Aorta (tissue), 5 donors: ENCODE results near the gene ITSN1. TPM values are rescaled to one million over a fixed set of nuclear protein-coding genes. Genes with fewer than 3 reads are reported as not detected.
"Not testable (repeated sequence)": the region's sequence is repeated elsewhere in the genome, so short reads cannot be mapped to it uniquely, and the experiment has no call there.

Experiments used
- ATAC-seq: fragments of 200-7000 bp; cut with Tn5 transposase; one replicate; pipeline ENCODE4 v1.9.1; 2022; ENCODE audit warnings: moderate library complexity; ENCODE audit not compliant: low FRiP score
- DNase-seq, 2 donors: peaks; one replicate each; pipeline ENCODE4 v3.0.0-alpha.2; 2020
- H3K27ac ChIP-seq, 2 donors: one replicate each; pipeline ENCODE4 v1.5.1; 2013; ENCODE audit warnings: low read length in 2 of 2, mild to moderate bottlenecking in 2 of 2, moderate library complexity in 2 of 2, control low read depth in 1 of 2, inconsistent platforms in 1 of 2, low read depth in 1 of 2
- H3K27me3 ChIP-seq, 2 donors: one replicate each; pipeline ENCODE4 v1.6.1; 2013; ENCODE audit warnings: control low read depth in 1 of 2, low read length in 1 of 2, mild to moderate bottlenecking in 1 of 2, moderate library complexity in 1 of 2; ENCODE audit not compliant: insufficient read depth in 2 of 2, control insufficient read depth in 1 of 2
- H3K36me3 ChIP-seq, 2 donors: one replicate each; pipeline ENCODE4 v1.6.1; 2013; ENCODE audit warnings: control low read depth in 1 of 2, low read length in 1 of 2, mild to moderate bottlenecking in 1 of 2; ENCODE audit not compliant: insufficient read depth in 2 of 2, control insufficient read depth in 1 of 2
- H3K4me1 ChIP-seq, 2 donors: one replicate each; pipeline ENCODE4 v1.6.1; 2013; ENCODE audit warnings: low read length in 2 of 2, control low read depth in 1 of 2, mild to moderate bottlenecking in 1 of 2, moderate library complexity in 1 of 2; ENCODE audit not compliant: insufficient read depth in 2 of 2, control insufficient read depth in 1 of 2
- H3K4me3 ChIP-seq, 2 donors: one replicate each; pipeline ENCODE4 v1.5.1; 2013; ENCODE audit warnings: low read length in 2 of 2, control low read depth in 1 of 2, mild to moderate bottlenecking in 1 of 2
- H3K9me3 ChIP-seq: one replicate; pipeline ENCODE4 v1.6.1; 2013; ENCODE audit warnings: mild to moderate bottlenecking, low read length; ENCODE audit not compliant: control insufficient read depth
- WGBS, 2 donors: extraction: QIAGEN DNeasy Blood & Tissue Kit; methylation state at CpG; one replicate each; pipeline ENCODE4 v1.1.7; 2013; 5-methylcytosine and 5-hydroxymethylcytosine counted together
- intact Hi-C, 2 donors: fragments of 100-400 bp; cut with DNase I; formaldehyde crosslinking; loops; one replicate each; pipeline versions ENCODE4 v1.14.2 to v1.15.0; 2022
- polyA plus RNA-seq, 2 donors: library from polyadenylated mRNA; stranded (reverse); fragments of 200-250 nt; gene quantifications; one replicate each; pipeline ENCODE4 v1.2.3, GENCODE V29; 2013
- total RNA-seq, 2 donors: library from RNA; stranded (reverse); fragmentation: NEBNext Ultra II Directional; extraction: Animal tissue kit (Norgen Biotek cat#: 25700); gene quantifications; one replicate each; pipeline ENCODE4 v1.2.1, GENCODE V29; 2021
- donor health status: healthy with polysubstance abuse.
- donor health status: Bipolar disorder and iron deficiency.
- donor health status: DM: no; HTN: no; CAD: no.
- donor health status: DM: no; HTN: no; CAD: no.
- donor health status: DM: yes; HTN: yes; CAD: no.

The ITSN1 gene
- total and polyA plus RNA-seq, 4 donors, result 20.8 to 103 (median 37.1) TPM

- no peak overlapping the region for H3K27ac ChIP-seq
- H3K4me1 ChIP-seq, result no peaks in the 10 kb centered on the region
- intact Hi-C loops, result no loop called here
- no peak for ATAC-seq
- H3K4me3 ChIP-seq, result no peak overlapping the region
- DNase-seq, result peak in 1 of 2 donors; percentile 38
- H3K9me3 ChIP-seq, result no peaks in the 10 kb centered on the region
- no peaks in the 10 kb centered on the region for H3K27me3 ChIP-seq
- 90 to 96% methylated on average over 24 to 25 of the region's 25 CpGs for WGBS, 2 donors
- no peaks in the 10 kb centered on the region for H3K36me3 ChIP-seq
Observed at GRCh38 chr21:33857846-33858666, 215.8 kb downstream of the ITSN1 start.

GRCh38 chr21:33858667-33859372 is 216.5 kb downstream of the ITSN1 start:
- WGBS, 2 donors, result 20 to 32% methylated on average over 15 of the region's 15 CpGs
- intact Hi-C loops, result no loop called here
- Histone ChIP-seq H3K9me3 (no peaks in the 10 kb centered on the region), H3K4me3 (no peak overlapping the region), H3K27me3 (no peaks in the 10 kb centered on the region), H3K27ac (peak overlapping the region in 1 of 2 donors; percentile 18), H3K4me1 (no peaks in the 10 kb centered on the region), H3K36me3 (no peaks in the 10 kb centered on the region)
- no peak for ATAC-seq
- peak; percentile 57 to 73 for DNase-seq

GRCh38 chr21:33859373-33860102 is 217.2 kb downstream of the ITSN1 start:
- DNase-seq, result peak in 1 of 2 donors; percentile 67
- Histone ChIP-seq H3K9me3 (no peaks in the 10 kb centered on the region), H3K27me3 (no peaks in the 10 kb centered on the region), H3K4me1 (no peaks in the 10 kb centered on the region), H3K4me3 (no peak overlapping the region), H3K27ac (no peak overlapping the region), H3K36me3 (no peaks in the 10 kb centered on the region)
- no peak for ATAC-seq
- WGBS, 2 donors, result 85 to 97% methylated on average over 18 of the region's 18 CpGs
- intact Hi-C loops, result no loop called here

DNA sequence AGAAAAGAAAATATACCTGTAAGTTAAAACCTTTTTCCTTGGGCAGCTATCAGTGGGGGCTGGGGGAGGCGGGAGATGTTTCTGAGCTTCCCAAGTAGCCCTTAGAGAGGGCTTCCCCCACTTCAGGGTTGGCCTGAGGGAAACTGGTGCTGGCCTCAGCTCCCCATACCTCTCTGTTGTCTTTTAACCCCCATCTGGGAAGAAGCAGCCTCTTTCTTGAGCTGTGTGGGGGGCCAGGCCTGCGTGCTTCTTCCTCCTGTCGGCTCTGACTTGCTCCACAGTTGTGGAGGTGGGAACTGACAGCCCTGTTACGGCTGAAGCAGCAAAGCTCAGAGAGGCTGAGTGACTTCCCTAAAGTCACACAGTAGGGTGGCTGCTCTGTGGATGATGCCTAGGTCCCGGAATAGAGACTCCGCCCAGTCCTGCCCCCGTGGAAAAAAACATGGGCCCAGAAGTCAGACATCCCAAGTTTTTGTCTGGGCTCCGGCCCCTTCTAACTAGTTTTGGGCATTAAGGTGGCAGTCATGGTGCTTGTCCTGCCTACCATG is 218.1 kb downstream of the ITSN1 start:
- peak in 1 of 2 donors; percentile 52 for DNase-seq
- no peak for ATAC-seq
- WGBS, 2 donors, result 89 to 95% methylated on average over 8 of the region's 8 CpGs
- Histone ChIP-seq H3K27ac (no peak overlapping the region), H3K36me3 (no peaks in the 10 kb centered on the region), H3K4me3 (no peak overlapping the region), H3K4me1 (no peaks in the 10 kb centered on the region), H3K9me3 (no peaks in the 10 kb centered on the region), H3K27me3 (no peaks in the 10 kb centered on the region)
- intact Hi-C loops, result no loop called here

DNA sequence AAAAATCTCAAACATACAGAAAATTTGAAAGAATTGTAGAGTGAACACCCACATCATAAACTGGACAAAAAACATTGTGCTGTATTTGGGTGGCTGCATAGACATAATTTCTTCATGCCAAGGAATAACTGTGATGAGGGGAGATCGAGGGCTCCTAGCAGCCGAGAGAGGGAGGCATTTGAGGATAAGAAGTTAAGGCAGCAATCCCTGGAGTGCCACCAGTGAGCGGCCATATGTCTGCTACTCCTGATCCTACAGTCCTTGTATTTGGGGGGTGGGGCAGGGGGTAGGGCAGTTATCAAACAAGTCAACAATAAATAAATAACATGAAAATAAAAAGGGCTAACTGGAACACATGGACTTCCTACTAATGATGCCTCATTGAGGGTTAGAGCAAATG is 218.8 kb downstream of the ITSN1 start:
- Histone ChIP-seq H3K9me3 (no peaks in the 10 kb centered on the region), H3K27ac (no peak overlapping the region), H3K4me3 (no peak overlapping the region), H3K4me1 (no peaks in the 10 kb centered on the region), H3K36me3 (no peaks in the 10 kb centered on the region), H3K27me3 (no peaks in the 10 kb centered on the region)
- intact Hi-C loops, result no loop called here
- DNase-seq (peak in 1 of 2 donors; percentile 10), ATAC-seq (no peak)
- 90 to 95% methylated on average over 3 of the region's 3 CpGs for WGBS, 2 donors

DNA sequence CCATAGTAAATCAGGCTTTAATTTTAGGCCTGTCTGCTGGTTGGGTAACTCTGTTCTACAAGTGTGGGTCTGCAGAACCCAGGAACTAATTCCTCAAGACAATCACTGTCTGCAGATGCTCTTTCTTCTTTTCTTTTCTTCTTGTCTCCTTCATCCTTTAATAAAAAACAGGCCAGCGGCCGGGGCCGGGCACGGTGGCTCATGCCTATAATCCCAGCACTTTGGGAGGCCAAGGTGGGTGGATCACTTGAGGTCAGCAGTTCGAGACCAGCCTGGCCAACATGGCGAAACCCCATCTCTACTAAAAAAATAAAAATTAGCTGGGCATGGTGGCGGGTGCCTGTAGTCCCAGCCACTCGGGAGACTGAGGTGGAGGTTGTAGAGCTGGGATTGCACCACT is 220.9 kb downstream of the ITSN1 start:
- ATAC-seq, DNase-seq: not testable (repeated sequence)
- WGBS, 2 donors, result 97 to 98% methylated on average over 8 of the region's 8 CpGs

DNA sequence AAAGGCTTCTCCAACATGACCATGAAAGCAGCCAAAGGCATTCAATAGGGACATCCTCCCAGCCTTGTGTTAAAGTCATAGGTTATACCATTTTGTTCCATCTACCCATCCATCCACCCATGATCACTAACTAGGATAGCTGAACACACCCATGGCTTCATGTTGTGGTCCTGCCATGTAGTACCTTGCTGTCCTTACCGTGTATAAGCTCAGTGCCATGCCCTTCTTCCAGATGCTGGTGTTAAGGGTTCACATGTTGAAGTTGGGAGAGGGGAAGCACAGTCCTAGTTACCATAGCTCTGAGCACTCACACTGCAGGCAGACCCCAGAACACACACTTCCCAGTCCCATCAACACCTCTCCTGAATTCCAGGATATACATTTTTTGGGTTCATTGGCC is 221.8 kb downstream of the ITSN1 start:
- no peaks in the 10 kb centered on the region for H3K27me3 ChIP-seq
- DNase-seq (no peak), ATAC-seq (no peak)
- H3K4me1 ChIP-seq, result no peaks in the 10 kb centered on the region
- intact Hi-C loops, result no loop called here
- no peak overlapping the region for H3K27ac ChIP-seq
- no peaks in the 10 kb centered on the region for H3K9me3 ChIP-seq
- 85 to 90% methylated on average over 1 of the region's 1 CpG for WGBS, 2 donors
- no peaks in the 10 kb centered on the region for H3K36me3 ChIP-seq
- no peak overlapping the region for H3K4me3 ChIP-seq

More for the DNA sequence above, 220.9 kb downstream of the ITSN1 start:
- H3K9me3 ChIP-seq, H3K27me3 ChIP-seq, H3K4me3 ChIP-seq, H3K4me1 ChIP-seq, H3K27ac ChIP-seq, H3K36me3 ChIP-seq, intact Hi-C loops: not testable (repeated sequence)

DNA sequence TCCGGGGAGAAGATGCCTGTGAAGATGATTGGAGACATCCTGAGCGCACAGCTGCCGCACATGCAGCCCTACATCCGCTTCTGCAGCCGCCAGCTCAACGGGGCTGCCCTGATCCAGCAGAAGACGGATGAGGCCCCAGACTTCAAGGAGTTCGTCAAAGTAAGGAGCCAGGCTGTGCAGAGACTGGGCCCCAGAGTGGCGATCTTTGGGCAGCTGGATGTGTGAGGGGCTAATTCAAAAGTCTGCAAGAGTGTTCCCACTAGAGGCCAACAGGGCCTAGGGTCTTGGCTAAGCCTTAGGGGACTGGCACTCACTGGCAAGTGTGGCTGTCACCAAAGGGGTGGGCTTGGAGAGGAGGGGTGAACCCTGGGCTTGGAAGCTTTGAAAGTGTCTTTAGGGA is 222.9 kb downstream of the ITSN1 start:
- ATAC-seq, result no peak
- Histone ChIP-seq H3K36me3 (no peaks in the 10 kb centered on the region), H3K27me3 (no peaks in the 10 kb centered on the region), H3K9me3 (no peaks in the 10 kb centered on the region), H3K4me1 (no peaks in the 10 kb centered on the region), H3K27ac (no peak overlapping the region), H3K4me3 (no peak overlapping the region)
- intact Hi-C loops, result no loop called here
- peak in 1 of 2 donors; percentile 9 for DNase-seq
- 86 to 92% methylated on average over 9 of the region's 9 CpGs for WGBS, 2 donors
